CD4-positive, alpha-beta T cell treated with Interleukin-10 for 1 hour (primary cell): ENCODE results near the gene CDKAL1.

Experiments
- DNase-seq: peaks from one replicate; pipeline ENCODE4 v3.0.0-alpha.2; 2020

CDKAL1 gene

GRCh38 chr6:20851795-20852194, 317.5 kb downstream of the CDKAL1 start:
- no peak for DNase-seq

GRCh38 chr6:20853828-20854227, 319.6 kb downstream of the CDKAL1 start:
- no peak for DNase-seq

GRCh38 chr6:20856681-20857288, 322.5 kb downstream of the CDKAL1 start:
- no peak for DNase-seq

GRCh38 chr6:20861481-20861880, 327.2 kb downstream of the CDKAL1 start:
- no peak for DNase-seq

- DNase-seq, result no peak
These were observed 331.8 kb downstream of the CDKAL1 start for GRCh38 chr6:20866036-20866435.

- no peak for DNase-seq
These were observed 332.9 kb downstream of the CDKAL1 start for GRCh38 chr6:20866935-20867703.

GRCh38 chr6:20868397-20869096, 334.3 kb downstream of the CDKAL1 start:
- no peak for DNase-seq

- DNase-seq, result no peak
These were observed 335.8 kb downstream of the CDKAL1 start for GRCh38 chr6:20870021-20870420.

- DNase-seq, result no peak
These were observed 336.2 kb downstream of the CDKAL1 start for GRCh38 chr6:20870493-20870892.

GRCh38 chr6:20873425-20874190, 339.4 kb downstream of the CDKAL1 start:
- DNase-seq, result no peak

GRCh38 chr6:20875369-20875963, 341.2 kb downstream of the CDKAL1 start:
- no peak for DNase-seq

GRCh38 chr6:20876036-20876435, 341.8 kb downstream of the CDKAL1 start:
- no peak for DNase-seq

- DNase-seq, result no peak
These were observed 342.3 kb downstream of the CDKAL1 start for GRCh38 chr6:20876561-20876960.

- no peak for DNase-seq
These were observed 343.0 kb downstream of the CDKAL1 start for GRCh38 chr6:20877008-20877937.

- DNase-seq, result no peak
These were observed 344.9 kb downstream of the CDKAL1 start for GRCh38 chr6:20879121-20879520.

GRCh38 chr6:20879526-20879925, 345.3 kb downstream of the CDKAL1 start:
- no peak for DNase-seq

- DNase-seq, result no peak
These were observed 347.1 kb downstream of the CDKAL1 start for GRCh38 chr6:20881365-20881764.

GRCh38 chr6:20882014-20882413, 347.8 kb downstream of the CDKAL1 start:
- DNase-seq, result no peak

- DNase-seq, result no peak
These were observed 350.8 kb downstream of the CDKAL1 start for GRCh38 chr6:20885076-20885475.

GRCh38 chr6:20891161-20891560, 356.9 kb downstream of the CDKAL1 start:
- no peak for DNase-seq

GRCh38 chr6:20892365-20892764, 358.1 kb downstream of the CDKAL1 start:
- DNase-seq, result no peak

GRCh38 chr6:20893412-20893811, 359.2 kb downstream of the CDKAL1 start:
- DNase-seq, result no peak
